Activated T-helper 17 cell treated with anti-CD3 and anti-CD28 coated beads, Interleukin-2, amount 50 U/mL, for 72 hours (primary cell): ENCODE measurements around the gene LGALS7B. TPM values are rescaled to one million over a fixed set of nuclear protein-coding genes. Genes with fewer than 3 reads are reported as not detected.
A peak's percentile ranks its signal among the peaks of the same experiment; 100 is the strongest.
"Not testable (repeated sequence)": the region's sequence is repeated elsewhere in the genome, so short reads cannot be mapped to it uniquely, and the experiment has no call there.

ENCODE experiments used
- ATAC-seq: fragments of 150-1000 bp; cut with Tn5 transposase; replicated peaks from 2 replicates; pipeline ENCODE4 v1.10.0; 2021; ENCODE audit warnings: mild to moderate bottlenecking, moderate library complexity
- H3K27ac Mint-ChIP-seq: one replicate; pipeline ENCODE4 v1.8.0; 2022; ENCODE audit warnings: mixed read lengths
- H3K27me3 Mint-ChIP-seq: one replicate; pipeline ENCODE4 v1.8.0; 2022; ENCODE audit warnings: mixed read lengths
- H3K36me3 Mint-ChIP-seq: one replicate; pipeline ENCODE4 v1.8.0; 2022; ENCODE audit warnings: low read depth, mild to moderate bottlenecking, mixed read lengths
- H3K4me1 Mint-ChIP-seq: one replicate; pipeline ENCODE4 v1.8.0; 2022; ENCODE audit warnings: mixed read lengths
- H3K4me3 Mint-ChIP-seq: one replicate; pipeline ENCODE4 v1.8.0; 2022; ENCODE audit warnings: mild to moderate bottlenecking, mixed read lengths
- H3K9me3 Mint-ChIP-seq: one replicate; pipeline ENCODE4 v1.8.0; 2022; ENCODE audit warnings: mixed read lengths
- total RNA-seq, 2 donors: library from RNA; stranded (reverse); gene quantifications; one replicate each; pipeline ENCODE4 v1.2.3, GENCODE V29; 2022

The LGALS7B gene
- total RNA-seq, 2 donors from 2014 or later = not detected

GRCh38 chr19:38760805-38761517, 28.0 kb upstream of the LGALS7B start:
- not testable (repeated sequence) for ATAC-seq, H3K36me3 Mint-ChIP-seq, H3K9me3 Mint-ChIP-seq, H3K4me3 Mint-ChIP-seq, H3K4me1 Mint-ChIP-seq, H3K27me3 Mint-ChIP-seq
- H3K27ac Mint-ChIP-seq = peak overlapping the region; percentile 65

DNA sequence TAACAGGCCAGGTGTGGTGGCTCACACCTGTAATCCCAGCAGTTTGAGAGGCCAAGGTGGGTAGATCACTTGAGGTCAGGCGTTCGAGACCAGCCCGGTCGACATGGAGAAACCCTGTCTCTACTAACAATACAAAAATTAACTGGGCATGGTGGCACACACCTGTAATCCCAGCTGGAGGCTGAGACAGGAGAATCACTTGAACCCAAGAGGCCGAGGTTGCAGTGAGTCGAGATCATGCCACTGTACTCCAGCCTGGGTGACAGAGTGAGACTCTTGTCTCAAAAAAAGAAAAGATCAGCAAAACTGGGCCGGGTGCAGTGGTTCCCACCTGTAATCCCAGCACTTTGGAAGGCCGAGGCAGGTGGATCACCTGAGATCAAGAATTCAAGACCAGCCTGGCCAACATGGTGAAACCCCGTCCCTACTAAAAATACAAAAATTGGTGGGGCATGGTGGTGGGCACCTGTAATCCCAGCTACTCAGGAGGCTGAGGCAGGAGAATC, 27.1 kb upstream of the LGALS7B start:
- H3K27me3 Mint-ChIP-seq, H3K36me3 Mint-ChIP-seq, H3K9me3 Mint-ChIP-seq, H3K4me3 Mint-ChIP-seq, ATAC-seq, H3K4me1 Mint-ChIP-seq: not testable (repeated sequence)
- H3K27ac Mint-ChIP-seq = peak overlapping the region; percentile 65

GRCh38 chr19:38763795-38764220, 25.2 kb upstream of the LGALS7B start:
- H3K27me3 Mint-ChIP-seq = no peaks in the 10 kb centered on the region
- no peak overlapping the region for H3K4me3 Mint-ChIP-seq
- H3K27ac Mint-ChIP-seq = no peak overlapping the region
- H3K9me3 Mint-ChIP-seq = no peaks in the 10 kb centered on the region
- H3K4me1 Mint-ChIP-seq = no peaks in the 10 kb centered on the region
- no peaks in the 10 kb centered on the region for H3K36me3 Mint-ChIP-seq
- no peak for ATAC-seq

DNA sequence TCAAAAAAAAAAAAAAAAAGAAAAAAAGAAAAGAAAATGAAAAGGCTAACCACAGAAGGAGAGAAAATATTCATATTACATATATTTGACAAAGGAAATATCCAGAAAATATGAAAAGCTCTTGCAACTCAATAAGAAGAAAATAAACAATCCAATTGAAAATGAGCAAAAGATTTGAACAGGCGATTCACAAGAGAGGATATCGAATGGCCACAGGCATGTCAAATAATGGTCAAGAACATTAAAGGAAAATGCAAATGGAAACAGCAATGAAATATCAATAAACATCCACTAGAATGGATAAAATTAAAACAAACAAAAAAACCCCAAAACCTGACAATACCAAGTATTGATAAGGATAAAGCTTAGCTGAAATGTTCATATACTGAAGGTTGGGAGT, 23.8 kb upstream of the LGALS7B start:
- Mint-ChIP-seq H3K9me3 (no peaks in the 10 kb centered on the region), H3K4me3 (no peak overlapping the region), H3K27ac (no peak overlapping the region), H3K27me3 (no peaks in the 10 kb centered on the region), H3K4me1 (no peaks in the 10 kb centered on the region), H3K36me3 (no peaks in the 10 kb centered on the region)
- ATAC-seq = no peak

GRCh38 chr19:38766276-38767047, 22.5 kb upstream of the LGALS7B start:
- H3K4me3 Mint-ChIP-seq = no peak overlapping the region
- H3K27me3 Mint-ChIP-seq = no peaks in the 10 kb centered on the region
- H3K4me1 Mint-ChIP-seq = no peaks in the 10 kb centered on the region
- no peak overlapping the region for H3K27ac Mint-ChIP-seq
- H3K9me3 Mint-ChIP-seq = no peaks in the 10 kb centered on the region
- H3K36me3 Mint-ChIP-seq = no peaks in the 10 kb centered on the region
- no peak for ATAC-seq

GRCh38 chr19:38769635-38770211, 19.3 kb upstream of the LGALS7B start:
- Mint-ChIP-seq H3K27ac (peak overlapping the region; percentile 87), H3K36me3 (no peaks in the 10 kb centered on the region), H3K4me3 (peak overlapping the region; percentile 75), H3K9me3 (no peaks in the 10 kb centered on the region), H3K4me1 (no peaks in the 10 kb centered on the region), H3K27me3 (no peaks in the 10 kb centered on the region)
- ATAC-seq = peak; percentile 81

GRCh38 chr19:38770228-38770948, 18.6 kb upstream of the LGALS7B start:
- ATAC-seq = peak; percentile 13
- peak overlapping the region; percentile 75 for H3K4me3 Mint-ChIP-seq
- H3K4me1 Mint-ChIP-seq, H3K36me3 Mint-ChIP-seq, H3K27me3 Mint-ChIP-seq, H3K27ac Mint-ChIP-seq, H3K9me3 Mint-ChIP-seq: not testable (repeated sequence)

GRCh38 chr19:38770949-38771275, 18.1 kb upstream of the LGALS7B start:
- ATAC-seq = peak; percentile 93
- H3K36me3 Mint-ChIP-seq, H3K4me3 Mint-ChIP-seq, H3K27me3 Mint-ChIP-seq, H3K4me1 Mint-ChIP-seq, H3K9me3 Mint-ChIP-seq, H3K27ac Mint-ChIP-seq: not testable (repeated sequence)

- H3K9me3 Mint-ChIP-seq, H3K4me3 Mint-ChIP-seq, H3K4me1 Mint-ChIP-seq, H3K36me3 Mint-ChIP-seq, ATAC-seq, H3K27ac Mint-ChIP-seq, H3K27me3 Mint-ChIP-seq: not testable (repeated sequence)
Measured at GRCh38 chr19:38771569-38771968, 17.4 kb upstream of the LGALS7B start.

DNA sequence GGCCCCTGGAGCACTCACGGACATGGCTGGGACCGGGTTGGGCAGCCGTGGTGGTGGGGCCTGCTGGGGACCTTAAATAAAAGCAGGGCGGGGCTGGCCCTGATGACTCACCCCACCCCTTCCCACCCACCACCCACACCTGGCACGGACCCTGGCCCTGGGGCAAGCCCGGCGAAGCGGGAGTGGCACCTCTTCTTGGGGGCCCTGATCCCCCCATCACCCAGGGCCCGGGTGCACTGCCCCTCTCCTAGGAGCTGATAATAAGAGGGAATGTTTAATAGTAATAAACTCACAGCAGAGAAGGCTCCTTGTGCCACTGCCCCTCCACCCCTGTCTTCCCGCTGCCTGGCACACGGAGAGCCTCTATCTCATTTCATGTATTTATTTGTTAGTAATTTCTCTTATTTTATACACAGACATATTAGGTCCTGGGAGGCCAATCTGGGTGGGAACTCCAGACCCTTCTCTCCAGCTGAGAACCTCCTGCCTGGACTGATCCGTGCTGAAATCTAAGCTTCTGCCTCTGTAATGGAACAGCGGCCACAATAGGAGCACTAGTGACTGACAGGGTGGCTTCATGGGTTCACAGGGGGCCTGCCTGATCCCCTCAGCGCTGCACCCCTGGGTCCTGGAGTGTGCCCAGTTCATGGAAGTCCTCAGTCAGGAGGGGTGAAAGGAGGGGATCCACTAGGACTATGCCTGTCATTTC, 15.4 kb upstream of the LGALS7B start, which contains the start of gene LGALS7:
Gene LGALS7 (minus strand): TSS at position 49 of the 709 bp plus-strand sequence. CDS start 25 bp downstream, at position 24.
- H3K27ac Mint-ChIP-seq = peak within 1 kb of the TSS; percentile 36
- no peaks in the 10 kb centered on the region for H3K36me3 Mint-ChIP-seq
- no peak for ATAC-seq
- H3K4me1 Mint-ChIP-seq = no peaks in the 10 kb centered on the region
- H3K4me3 Mint-ChIP-seq = no peak within 1 kb of the TSS
- H3K9me3 Mint-ChIP-seq = no peaks in the 10 kb centered on the region
- no peaks in the 10 kb centered on the region for H3K27me3 Mint-ChIP-seq

DNA sequence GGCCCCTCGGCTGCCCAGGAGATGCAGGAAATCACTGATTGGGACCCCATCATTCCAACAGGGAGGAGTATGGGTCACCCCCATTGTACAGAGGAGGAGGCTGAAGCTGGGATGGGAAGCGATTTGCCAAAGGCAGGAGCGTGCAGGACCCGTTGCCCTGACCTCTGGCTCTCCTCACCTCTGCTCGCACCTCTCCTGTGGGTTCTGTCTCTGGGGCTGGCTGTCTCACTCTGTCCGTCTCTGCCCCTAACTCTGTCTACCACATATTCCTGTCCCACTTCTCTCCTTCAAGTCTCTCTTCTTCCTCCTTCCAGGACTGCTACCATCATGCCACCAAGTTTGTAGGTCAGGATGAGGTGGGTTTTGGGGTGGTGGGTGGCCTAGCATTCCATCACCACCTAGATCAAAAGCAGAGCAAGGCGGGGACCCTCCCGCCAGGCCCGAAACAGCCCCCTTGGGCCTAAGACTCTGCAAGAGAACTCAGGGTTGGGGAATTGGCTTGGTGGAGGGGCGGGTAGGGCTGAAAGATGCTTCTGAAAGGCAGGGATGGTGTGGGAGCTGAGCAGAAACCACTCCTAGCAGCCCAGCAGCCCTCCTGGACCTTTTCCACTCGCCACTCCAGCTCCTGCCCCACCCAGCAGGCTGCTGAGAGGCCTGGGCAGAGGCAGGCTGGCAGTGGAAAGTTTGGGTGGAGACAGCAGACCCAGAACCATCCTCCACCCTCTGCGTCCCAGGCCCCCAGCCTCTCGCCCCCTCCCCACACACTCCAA, 14.6 kb upstream of the LGALS7B start:
- Mint-ChIP-seq H3K4me3 (no peak overlapping the region), H3K4me1 (no peaks in the 10 kb centered on the region), H3K27ac (peak overlapping the region; percentile 36), H3K27me3 (no peaks in the 10 kb centered on the region), H3K9me3 (no peaks in the 10 kb centered on the region), H3K36me3 (no peaks in the 10 kb centered on the region)
- no peak for ATAC-seq

DNA sequence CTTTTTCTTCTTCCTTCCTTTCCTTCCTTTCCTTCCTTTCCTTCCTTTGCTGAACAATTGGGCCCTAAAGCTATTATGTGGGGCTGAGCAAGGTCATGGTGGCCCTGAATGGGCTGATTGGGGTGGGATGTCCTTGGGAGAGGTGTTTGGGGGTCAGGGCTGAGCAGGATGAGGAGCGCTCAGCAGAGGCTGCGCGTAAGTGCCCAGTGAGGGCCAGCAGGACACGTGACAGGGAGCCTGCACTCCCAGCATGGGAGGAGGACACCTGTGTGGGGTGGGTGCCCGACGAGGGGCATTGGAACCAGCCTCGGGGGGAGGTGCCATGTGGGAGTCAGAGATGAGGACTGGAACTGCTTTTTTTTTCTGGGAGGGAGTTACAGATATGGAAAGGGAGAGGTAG, 10.3 kb upstream of the LGALS7B start:
- no peak overlapping the region for H3K27ac Mint-ChIP-seq
- no peaks in the 10 kb centered on the region for H3K9me3 Mint-ChIP-seq
- H3K36me3 Mint-ChIP-seq = no peaks in the 10 kb centered on the region
- no peaks in the 10 kb centered on the region for H3K27me3 Mint-ChIP-seq
- ATAC-seq = no peak
- H3K4me1 Mint-ChIP-seq = no peaks in the 10 kb centered on the region
- H3K4me3 Mint-ChIP-seq = no peak overlapping the region

- no peak for ATAC-seq
- no peak overlapping the region for H3K27ac Mint-ChIP-seq
- no peak overlapping the region for H3K4me3 Mint-ChIP-seq
- no peaks in the 10 kb centered on the region for H3K36me3 Mint-ChIP-seq
- H3K27me3 Mint-ChIP-seq = no peaks in the 10 kb centered on the region
- no peaks in the 10 kb centered on the region for H3K4me1 Mint-ChIP-seq
- H3K9me3 Mint-ChIP-seq = no peaks in the 10 kb centered on the region
Measured at GRCh38 chr19:38780443-38780842, 8.6 kb upstream of the LGALS7B start.
